Measurements from ENCODE around the gene CWH43.
"Not testable (repeated sequence)": the region's sequence is repeated elsewhere in the genome, so short reads cannot be mapped to it uniquely, and the experiment has no call there.

The CWH43 gene

DNA sequence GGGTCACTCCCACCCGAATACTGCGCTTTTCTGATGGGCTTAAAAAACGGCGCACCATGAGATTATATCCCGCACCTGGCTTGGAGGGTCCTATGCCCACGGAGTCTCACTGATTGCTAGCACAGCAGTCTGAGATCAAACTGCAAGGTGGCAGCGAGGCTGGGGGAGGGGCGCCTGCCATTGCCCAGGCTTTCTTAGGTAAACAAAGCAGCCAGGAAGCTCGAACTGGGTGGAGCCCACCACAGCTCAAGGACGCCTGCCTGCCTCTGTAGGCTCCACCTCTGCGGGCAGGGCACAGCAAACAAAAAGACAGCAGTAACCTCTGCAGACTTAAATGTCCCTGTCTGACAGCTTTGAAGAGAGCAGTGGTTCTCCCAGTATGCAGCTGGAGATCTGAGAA lies 86.1 kb downstream of the CWH43 start:
- DNase-seq (ENCODE audit: low read depth, low spot score); H3K4me3 ChIP-seq (ENCODE audit: low read length): not testable (repeated sequence)

- H3K4me3 ChIP-seq (ENCODE audit: low read length); DNase-seq (ENCODE audit: low read depth, low spot score): not testable (repeated sequence)
Observed at GRCh38 chr4:49091883-49092282, 105.8 kb downstream of the CWH43 start.

GRCh38 chr4:49092608-49093135 lies 106.6 kb downstream of the CWH43 start:
- H3K4me3 ChIP-seq (ENCODE audit: low read length); DNase-seq (ENCODE audit: low read depth, low spot score): not testable (repeated sequence)

DNA sequence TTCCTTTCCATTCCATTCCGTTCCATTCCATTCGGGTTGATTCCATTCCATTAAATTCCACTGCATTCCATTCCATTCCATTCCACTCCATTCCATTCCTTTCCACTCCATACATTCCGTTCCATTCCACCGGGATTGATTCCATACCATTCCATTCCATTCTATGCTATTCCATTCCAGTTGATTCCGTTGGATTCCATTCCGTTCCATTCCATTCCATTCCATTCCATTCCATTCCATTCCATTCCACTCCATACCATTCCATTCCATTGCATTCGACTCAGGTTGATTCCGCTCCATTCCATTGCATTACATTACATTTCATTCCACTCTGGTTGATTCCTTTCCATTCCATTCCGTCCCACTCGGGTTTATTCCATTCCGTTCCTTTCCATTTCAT lies 110.1 kb downstream of the CWH43 start:
- not testable (repeated sequence) for H3K4me3 ChIP-seq (ENCODE audit: low read length)

GRCh38 chr4:49096627-49097026 lies 110.6 kb downstream of the CWH43 start:
- not testable (repeated sequence) for DNase-seq (ENCODE audit: low read depth, low spot score); H3K4me3 ChIP-seq (ENCODE audit: low read length)

More for the DNA sequence above, 110.1 kb downstream of the CWH43 start:
- DNase-seq (ENCODE audit: low read depth, low spot score), result not testable (repeated sequence)

- not testable (repeated sequence) for DNase-seq (ENCODE audit: low read depth, low spot score); H3K4me3 ChIP-seq (ENCODE audit: low read length)
Observed at GRCh38 chr4:49097071-49097470, 111.0 kb downstream of the CWH43 start.

DNA sequence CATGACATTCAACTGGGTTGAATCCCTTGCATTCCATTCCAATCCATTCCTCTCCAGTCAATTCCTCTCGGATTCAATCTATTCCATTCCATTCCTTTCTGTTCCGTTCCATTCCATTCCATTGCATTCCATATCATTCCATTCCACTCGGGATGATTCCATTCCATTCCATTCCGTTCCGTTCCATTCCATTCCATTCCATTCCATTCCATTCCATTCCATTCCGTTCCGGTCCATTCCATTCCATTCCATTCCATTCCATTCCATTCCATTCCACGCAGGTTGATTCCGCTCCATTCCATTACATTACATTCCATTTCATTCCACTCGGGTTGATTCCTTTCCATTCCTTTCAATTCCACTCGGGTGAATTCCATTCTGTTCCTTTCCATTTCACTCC lies 111.4 kb downstream of the CWH43 start:
- H3K4me3 ChIP-seq (ENCODE audit: low read length); DNase-seq (ENCODE audit: low read depth, low spot score): not testable (repeated sequence)

- DNase-seq (ENCODE audit: low read depth, low spot score); H3K4me3 ChIP-seq (ENCODE audit: low read length): not testable (repeated sequence)
Observed at GRCh38 chr4:49098034-49098759, 112.1 kb downstream of the CWH43 start.

DNA sequence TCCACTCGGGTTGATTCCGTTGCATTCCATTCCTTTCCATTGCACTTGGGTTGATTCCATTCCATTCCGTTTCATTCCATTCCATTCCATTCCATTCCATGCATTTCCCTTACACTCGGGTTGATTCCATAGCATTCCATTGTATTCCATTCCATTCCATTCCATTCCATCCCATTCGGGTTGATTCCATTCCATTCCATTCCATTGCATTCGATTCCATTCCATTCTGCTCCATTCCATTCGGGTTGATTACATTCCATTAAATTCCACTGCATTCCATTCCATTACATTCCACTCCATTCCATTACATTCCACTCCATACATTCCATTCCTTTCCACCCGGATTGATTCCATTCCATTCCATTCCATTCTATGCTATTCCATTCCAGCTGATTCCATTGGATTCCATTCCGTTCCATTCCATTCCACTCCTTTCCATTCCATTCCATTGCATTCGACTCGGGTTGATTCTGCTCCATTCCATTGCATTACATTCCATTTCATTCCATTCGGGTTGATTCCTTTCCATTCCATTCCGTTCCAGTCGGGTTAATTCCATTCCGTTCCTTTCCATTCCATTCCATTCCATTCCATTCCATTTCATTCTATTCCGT lies 113.9 kb downstream of the CWH43 start:
- DNase-seq (ENCODE audit: low read depth, low spot score); H3K4me3 ChIP-seq (ENCODE audit: low read length): not testable (repeated sequence)

- not testable (repeated sequence) for DNase-seq (ENCODE audit: low read depth, low spot score); H3K4me3 ChIP-seq (ENCODE audit: low read length)
Observed at GRCh38 chr4:49102344-49102898, 116.3 kb downstream of the CWH43 start.

GRCh38 chr4:49103436-49104136 lies 117.5 kb downstream of the CWH43 start:
- not testable (repeated sequence) for H3K4me3 ChIP-seq (ENCODE audit: low read length); DNase-seq (ENCODE audit: low read depth, low spot score)

- DNase-seq (ENCODE audit: low read depth, low spot score); H3K4me3 ChIP-seq (ENCODE audit: low read length): not testable (repeated sequence)
Observed at GRCh38 chr4:49104231-49104930, 118.3 kb downstream of the CWH43 start.

- H3K4me3 ChIP-seq (ENCODE audit: low read length); DNase-seq (ENCODE audit: low read depth, low spot score): not testable (repeated sequence)
Observed at GRCh38 chr4:49105248-49105904, 119.3 kb downstream of the CWH43 start.

GRCh38 chr4:49107262-49107661 lies 121.2 kb downstream of the CWH43 start:
- not testable (repeated sequence) for DNase-seq (ENCODE audit: low read depth, low spot score); H3K4me3 ChIP-seq (ENCODE audit: low read length)

DNA sequence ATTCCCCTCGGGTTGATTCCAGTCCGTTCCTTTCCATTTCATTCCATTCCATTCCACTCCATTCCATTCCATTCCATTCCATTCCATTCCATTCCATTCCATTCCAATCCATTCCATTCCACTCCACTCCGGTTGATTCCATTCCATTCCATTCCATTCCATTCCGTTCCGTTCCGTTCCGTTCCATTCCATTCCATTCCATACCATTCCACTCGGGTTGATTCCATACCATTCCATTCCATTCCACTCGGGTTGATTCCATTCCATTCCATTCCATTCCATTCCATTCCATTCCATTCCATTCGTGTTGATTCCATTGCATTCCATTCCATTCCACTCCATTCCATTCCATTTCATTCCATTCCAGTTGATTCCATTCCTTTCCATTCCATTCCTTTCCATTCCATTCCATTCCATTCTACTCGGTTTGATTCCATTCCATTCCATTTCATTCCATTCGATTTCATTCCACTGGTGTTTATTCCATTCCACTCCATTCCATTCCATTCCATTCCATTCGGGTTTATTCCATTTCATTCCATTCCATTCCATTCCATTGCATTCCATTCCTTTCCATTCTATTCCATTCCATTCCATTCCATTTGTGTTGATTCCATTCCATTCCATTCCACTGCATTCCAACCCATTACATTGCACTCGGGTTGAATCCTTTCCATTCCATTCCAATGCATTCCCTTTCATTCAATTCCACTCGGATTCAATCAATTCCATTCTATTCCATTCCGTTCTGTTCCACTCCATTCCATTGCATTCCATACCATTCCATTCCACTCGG lies 122.3 kb downstream of the CWH43 start:
- not testable (repeated sequence) for DNase-seq (ENCODE audit: low read depth, low spot score); H3K4me3 ChIP-seq (ENCODE audit: low read length)

GRCh38 chr4:49109567-49110166 lies 123.6 kb downstream of the CWH43 start:
- not testable (repeated sequence) for DNase-seq (ENCODE audit: low read depth, low spot score)

GRCh38 chr4:49110579-49110978 lies 124.5 kb downstream of the CWH43 start:
- H3K4me3 ChIP-seq (ENCODE audit: low read length); DNase-seq (ENCODE audit: low read depth, low spot score): not testable (repeated sequence)

More at GRCh38 chr4:49109567-49110166, 123.6 kb downstream of the CWH43 start:
- not testable (repeated sequence) for H3K4me3 ChIP-seq (ENCODE audit: low read length)
